HEK293 (cell line): ENCODE results near the gene GAS5.

Experiments used
- CTCF ChIP-seq: fragments of 450-650 bp; formaldehyde crosslinking; IDR thresholded peaks from 2 replicates; pipeline ENCODE4 v1.5.1; 2016; ENCODE audit warnings: missing biosample characterization, missing genetic modification characterization
- RBAK ChIP-seq: fragments of 450-650 bp; formaldehyde crosslinking; IDR thresholded peaks from 2 replicates; pipeline ENCODE4 v1.5.1; 2016; ENCODE audit warnings: missing biosample characterization, missing genetic modification characterization
- SCRT2 ChIP-seq: fragments of 450-650 bp; formaldehyde crosslinking; IDR thresholded peaks from 2 replicates; pipeline ENCODE4 v1.5.1; 2016; ENCODE audit warnings: missing biosample characterization, missing genetic modification characterization
- ZNF18 ChIP-seq: fragments of 450-650 bp; formaldehyde crosslinking; IDR thresholded peaks from 2 replicates; pipeline ENCODE4 v1.5.1; 2016; ENCODE audit warnings: missing biosample characterization, missing genetic modification characterization
- ZNF24 ChIP-seq: fragments of 450-650 bp; formaldehyde crosslinking; IDR thresholded peaks from 2 replicates; pipeline ENCODE4 v1.5.1; 2016; ENCODE audit warnings: missing biosample characterization, missing genetic modification characterization
- ZNF776 ChIP-seq: fragments of 450-650 bp; formaldehyde crosslinking; IDR thresholded peaks from 2 replicates; pipeline ENCODE4 v1.5.0; 2017; ENCODE audit warnings: missing biosample characterization, missing genetic modification characterization, borderline replicate concordance
- TF ChIP-seq, protein P1 (sequence below): fragments of 450-650 bp; formaldehyde crosslinking; IDR thresholded peaks from 2 replicates; pipeline ENCODE4 v1.5.1; 2016; ENCODE audit warnings: missing biosample characterization, missing genetic modification characterization

GRCh38 chr1:173913111-173913510, 45.3 kb upstream of the GAS5 start:
- TF ChIP-seq, protein P1, sequence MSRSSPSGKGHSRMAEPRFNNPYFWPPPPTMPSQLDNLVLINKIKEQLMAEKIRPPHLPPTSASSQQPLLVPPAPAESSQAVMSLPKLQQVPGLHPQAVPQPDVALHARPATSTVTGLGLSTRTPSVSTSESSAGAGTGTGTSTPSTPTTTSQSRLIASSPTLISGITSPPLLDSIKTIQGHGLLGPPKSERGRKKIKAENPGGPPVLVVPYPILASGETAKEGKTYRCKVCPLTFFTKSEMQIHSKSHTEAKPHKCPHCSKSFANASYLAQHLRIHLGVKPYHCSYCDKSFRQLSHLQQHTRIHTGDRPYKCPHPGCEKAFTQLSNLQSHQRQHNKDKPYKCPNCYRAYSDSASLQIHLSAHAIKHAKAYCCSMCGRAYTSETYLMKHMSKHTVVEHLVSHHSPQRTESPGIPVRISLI = no peak
- no peak for TF ChIP-seq CTCF (tag by site-specific recombination)
- no peak for TF ChIP-seq SCRT2 (tag by site-specific recombination)
- no peak for TF ChIP-seq ZNF24 (tag by site-specific recombination)
- TF ChIP-seq ZNF18 (tag by site-specific recombination) = no peak
- no peak for TF ChIP-seq ZNF776
- no peak for TF ChIP-seq RBAK (tag by site-specific recombination)
